Mesothelial cell of epicardium (in vitro differentiated cells): Measurements from ENCODE around the gene NBR1. TPM values are rescaled to one million over a fixed set of nuclear protein-coding genes. Genes with fewer than 3 reads are reported as not detected.

ENCODE experiments used
- DNase-seq, 2 experiments: peaks; one replicate each; pipeline ENCODE4 v3.0.0; 2021; ENCODE audit warnings: low spot score in 2 of 2; ENCODE audit not compliant: unreplicated experiment in 2 of 2
- H3K27ac Mint-ChIP-seq: 2 replicates; pipeline ENCODE4 v1.8.0; 2021; ENCODE audit warnings: mixed read lengths
- H3K27me3 Mint-ChIP-seq: 2 replicates; pipeline ENCODE4 v1.8.0; 2021; ENCODE audit warnings: low read depth, mixed read lengths
- H3K36me3 Mint-ChIP-seq: 2 replicates; pipeline ENCODE4 v1.8.0; 2021; ENCODE audit warnings: mixed read lengths
- H3K4me1 Mint-ChIP-seq: 2 replicates; pipeline ENCODE4 v1.8.0; 2021; ENCODE audit warnings: mixed read lengths
- H3K4me3 Mint-ChIP-seq: 2 replicates; pipeline ENCODE4 v1.8.0; 2021; ENCODE audit warnings: mild to moderate bottlenecking, moderate library complexity, mixed read lengths
- H3K9me3 Mint-ChIP-seq: 2 replicates; pipeline ENCODE4 v1.8.0; 2021; ENCODE audit warnings: mixed read lengths
- CTCF ChIP-seq: fragments of 200-600 bp; sonication (generic); IDR thresholded peaks from one replicate; pipeline ENCODE4 v1.5.0; 2021; ENCODE audit warnings: antibody characterized with exemption; ENCODE audit not compliant: unreplicated experiment
- total RNA-seq: library from RNA; stranded (reverse); gene quantifications from 3 replicates; pipeline ENCODE4 v1.2.1, GENCODE V29; 2021

NBR1 gene
- total RNA-seq, 1 donor from 2014 or later = 63.3 TPM

GRCh38 chr17:43217614-43218087 is 46.6 kb downstream of the NBR1 start:
- H3K9me3 Mint-ChIP-seq = no peaks in the 10 kb centered on the region
- no peak overlapping the region for H3K4me3 Mint-ChIP-seq
- H3K4me1 Mint-ChIP-seq = peaks cover 4% of the 10 kb centered on the region
- peak in 1 of 2 experiments; percentile 32 for DNase-seq
- peaks cover 4% of the 10 kb centered on the region for H3K36me3 Mint-ChIP-seq
- no peak overlapping the region for H3K27ac Mint-ChIP-seq
- no peak for TF ChIP-seq CTCF
- no peaks in the 10 kb centered on the region for H3K27me3 Mint-ChIP-seq

- no peak for TF ChIP-seq CTCF
- Mint-ChIP-seq H3K9me3 (no peaks in the 10 kb centered on the region), H3K36me3 (peaks cover 4% of the 10 kb centered on the region), H3K4me1 (no peaks in the 10 kb centered on the region), H3K27me3 (no peaks in the 10 kb centered on the region), H3K27ac (no peak overlapping the region), H3K4me3 (no peak overlapping the region)
- DNase-seq = peak in 1 of 2 experiments; percentile 25
Measured at GRCh38 chr17:43219001-43219400, 48.0 kb downstream of the NBR1 start.

GRCh38 chr17:43219746-43220380 is 48.8 kb downstream of the NBR1 start:
- no peak overlapping the region for H3K4me3 Mint-ChIP-seq
- H3K4me1 Mint-ChIP-seq = no peaks in the 10 kb centered on the region
- DNase-seq = no peak
- H3K27me3 Mint-ChIP-seq = no peaks in the 10 kb centered on the region
- no peaks in the 10 kb centered on the region for H3K9me3 Mint-ChIP-seq
- H3K27ac Mint-ChIP-seq = no peak overlapping the region
- TF ChIP-seq CTCF = no peak
- peaks cover 4% of the 10 kb centered on the region for H3K36me3 Mint-ChIP-seq

GRCh38 chr17:43220511-43221125 is 49.6 kb downstream of the NBR1 start:
- no peaks in the 10 kb centered on the region for H3K4me1 Mint-ChIP-seq
- no peaks in the 10 kb centered on the region for H3K9me3 Mint-ChIP-seq
- no peaks in the 10 kb centered on the region for H3K27me3 Mint-ChIP-seq
- no peak overlapping the region for H3K27ac Mint-ChIP-seq
- H3K36me3 Mint-ChIP-seq = peaks cover 4% of the 10 kb centered on the region
- DNase-seq = peak in 1 of 2 experiments; percentile 26
- TF ChIP-seq CTCF = no peak
- no peak overlapping the region for H3K4me3 Mint-ChIP-seq

GRCh38 chr17:43224146-43224705 is 53.2 kb downstream of the NBR1 start:
- Mint-ChIP-seq H3K36me3 (no peaks in the 10 kb centered on the region), H3K4me3 (no peak overlapping the region), H3K4me1 (no peaks in the 10 kb centered on the region), H3K27ac (no peak overlapping the region), H3K9me3 (no peaks in the 10 kb centered on the region), H3K27me3 (no peaks in the 10 kb centered on the region)
- peak in 1 of 2 experiments; percentile 30 for DNase-seq
- no peak for TF ChIP-seq CTCF
